Cardiac muscle cell (in vitro differentiated cells and primary cell): ENCODE data around the gene ZBTB40. TPM values are rescaled to one million over a fixed set of nuclear protein-coding genes. Genes with fewer than 3 reads are reported as not detected.

ENCODE experiments used
- DNase-seq, 2 donors: peaks; one replicate each; pipeline versions ENCODE4 v3.0.0 to v3.0.0-alpha.2; 2010 to 2017; ENCODE audit warnings: low read depth in 1 of 2, low spot score in 1 of 2
- H3K27ac ChIP-seq: fragments of 200-600 bp; sonication (generic); 2 replicates; pipeline ENCODE4 v1.5.1; 2016
- H3K27me3 ChIP-seq: fragments of 200-600 bp; sonication (generic); 2 replicates; pipeline ENCODE4 v1.6.0; 2016; ENCODE audit warnings: control low read depth
- H3K36me3 ChIP-seq: fragments of 200-600 bp; sonication (generic); 2 replicates; pipeline ENCODE4 v1.5.1; 2016; ENCODE audit warnings: control low read depth
- H3K4me1 ChIP-seq: fragments of 200-600 bp; sonication (generic); 2 replicates; pipeline ENCODE4 v1.8.1; 2017; ENCODE audit warnings: low read depth, mild to moderate bottlenecking, mixed run types
- H3K4me3 ChIP-seq: fragments of 200-600 bp; sonication (generic); 2 replicates; pipeline ENCODE4 v1.5.1; 2016; ENCODE audit warnings: mild to moderate bottlenecking
- H3K9me3 ChIP-seq: fragments of 200-600 bp; sonication (generic); 2 replicates; pipeline ENCODE4 v1.5.1; 2017; ENCODE audit warnings: low read depth, mild to moderate bottlenecking, control low read depth
- CTCF ChIP-seq: IDR thresholded peaks from 2 replicates; pipeline ENCODE4 v1.5.1; 2012; ENCODE audit warnings: low read depth, mild to moderate bottlenecking, low read length
- polyA plus RNA-seq: library from polyadenylated mRNA; unstranded; fragments of >200 nt; fragmentation: Nextera tagmentation; extraction: Ambion mirVana; gene quantifications from 2 replicates; pipeline ENCODE4 v1.2.1, GENCODE V29; 2016
- total RNA-seq: library from RNA; depleted of rRNA; stranded (reverse); fragments of >200 nt; gene quantifications from 2 replicates; pipeline ENCODE4 v1.2.3, GENCODE V29; 2016

ZBTB40 gene
- total and polyA plus RNA-seq, 2 experiments from 2014 or later: 8.3 to 18.1 TPM

- no peak for TF ChIP-seq CTCF
- Histone ChIP-seq H3K9me3 (no peaks in the 10 kb centered on the region), H3K4me1 (peaks cover 28% of the 10 kb centered on the region), H3K4me3 (no peak overlapping the region), H3K27me3 (no peaks in the 10 kb centered on the region), H3K27ac (peak overlapping the region; percentile 82), H3K36me3 (no peaks in the 10 kb centered on the region)
- peak; percentile 51 to 74 for DNase-seq
Observed at GRCh38 chr1:22488319-22488718, 36.7 kb downstream of the ZBTB40 start.

DNA sequence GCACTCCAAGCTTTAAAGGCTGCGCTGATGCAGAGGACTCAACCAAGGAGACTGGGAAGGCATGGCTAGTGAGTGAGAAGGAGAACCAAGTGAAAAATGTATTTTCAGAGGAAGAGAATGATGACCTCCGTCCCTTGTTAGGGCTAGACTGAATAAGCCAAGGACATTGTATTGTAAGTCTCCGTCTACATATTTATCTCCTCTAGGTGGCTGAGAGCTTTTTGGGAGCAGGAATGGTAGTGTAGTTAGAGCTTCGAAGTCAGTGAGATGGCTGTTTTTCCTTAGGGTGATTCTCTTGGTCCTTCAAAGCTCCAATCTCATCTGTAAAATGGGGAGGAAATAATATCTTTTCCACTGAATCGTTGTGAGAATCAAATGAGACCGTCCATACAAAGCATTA, 37.6 kb downstream of the ZBTB40 start:
- DNase-seq: no peak
- peak overlapping the region; percentile 82 for H3K27ac ChIP-seq

DNA sequence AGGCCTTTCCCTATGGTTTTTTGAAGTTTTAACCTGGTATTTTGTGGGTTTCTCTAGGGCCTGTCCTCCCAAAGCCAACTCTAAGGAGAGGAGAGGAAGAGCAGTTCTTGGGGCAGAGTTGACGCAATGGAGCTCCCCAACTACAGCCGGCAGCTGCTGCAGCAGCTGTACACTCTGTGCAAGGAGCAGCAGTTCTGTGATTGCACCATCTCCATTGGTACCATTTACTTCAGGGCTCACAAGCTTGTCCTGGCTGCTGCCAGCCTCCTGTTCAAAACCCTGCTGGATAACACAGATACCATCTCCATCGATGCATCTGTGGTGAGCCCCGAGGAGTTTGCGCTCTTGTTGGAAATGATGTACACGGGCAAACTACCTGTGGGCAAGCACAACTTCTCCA, 38.2 kb downstream of the ZBTB40 start:
- no peak for DNase-seq
- Histone ChIP-seq H3K4me3 (no peak overlapping the region), H3K9me3 (no peaks in the 10 kb centered on the region), H3K27me3 (no peaks in the 10 kb centered on the region), H3K4me1 (peaks cover 30% of the 10 kb centered on the region), H3K36me3 (no peaks in the 10 kb centered on the region), H3K27ac (no peak overlapping the region)
- no peak for TF ChIP-seq CTCF

More for the DNA sequence above, 37.6 kb downstream of the ZBTB40 start:
- no peaks in the 10 kb centered on the region for H3K9me3 ChIP-seq
- TF ChIP-seq CTCF: no peak
- H3K36me3 ChIP-seq: no peaks in the 10 kb centered on the region
- no peak overlapping the region for H3K4me3 ChIP-seq
- H3K27me3 ChIP-seq: no peaks in the 10 kb centered on the region
- H3K4me1 ChIP-seq: peaks cover 28% of the 10 kb centered on the region

GRCh38 chr1:22490309-22490708, 38.7 kb downstream of the ZBTB40 start:
- Histone ChIP-seq H3K4me1 (peaks cover 32% of the 10 kb centered on the region), H3K4me3 (no peak overlapping the region), H3K27ac (no peak overlapping the region), H3K27me3 (no peaks in the 10 kb centered on the region), H3K9me3 (no peaks in the 10 kb centered on the region), H3K36me3 (no peaks in the 10 kb centered on the region)
- TF ChIP-seq CTCF: no peak
- DNase-seq: no peak

GRCh38 chr1:22491995-22492715, 40.5 kb downstream of the ZBTB40 start:
- Histone ChIP-seq H3K36me3 (no peaks in the 10 kb centered on the region), H3K4me1 (peaks cover 19% of the 10 kb centered on the region), H3K9me3 (no peaks in the 10 kb centered on the region), H3K4me3 (no peak overlapping the region), H3K27ac (no peak overlapping the region), H3K27me3 (no peaks in the 10 kb centered on the region)
- TF ChIP-seq CTCF: no peak
- no peak for DNase-seq

DNA sequence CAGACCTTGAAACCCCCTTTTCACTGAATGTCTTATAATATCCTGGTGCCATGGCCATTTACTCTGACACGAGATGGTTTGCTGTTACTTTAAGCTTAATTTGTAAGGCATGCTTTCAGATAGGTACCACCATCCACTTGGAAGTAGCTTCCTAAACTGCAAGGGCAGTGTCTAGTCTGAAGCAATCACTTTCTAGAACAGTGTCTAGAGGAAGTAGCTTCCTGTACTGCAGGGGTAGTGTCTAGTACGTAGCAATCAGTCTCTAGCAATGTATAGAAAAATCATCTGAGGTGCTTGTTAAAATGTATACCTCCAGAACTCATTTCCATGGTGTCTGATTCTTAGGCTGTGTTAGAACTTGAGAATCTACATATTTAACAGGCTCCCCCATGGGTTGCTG, 42.5 kb downstream of the ZBTB40 start:
- DNase-seq: no peak
- Histone ChIP-seq H3K27me3 (no peaks in the 10 kb centered on the region), H3K36me3 (no peaks in the 10 kb centered on the region), H3K4me3 (no peak overlapping the region), H3K4me1 (peaks cover 7% of the 10 kb centered on the region), H3K27ac (no peak overlapping the region), H3K9me3 (no peaks in the 10 kb centered on the region)
- TF ChIP-seq CTCF: no peak
